ENCODE data around the gene GPR39.

The GPR39 gene

DNA sequence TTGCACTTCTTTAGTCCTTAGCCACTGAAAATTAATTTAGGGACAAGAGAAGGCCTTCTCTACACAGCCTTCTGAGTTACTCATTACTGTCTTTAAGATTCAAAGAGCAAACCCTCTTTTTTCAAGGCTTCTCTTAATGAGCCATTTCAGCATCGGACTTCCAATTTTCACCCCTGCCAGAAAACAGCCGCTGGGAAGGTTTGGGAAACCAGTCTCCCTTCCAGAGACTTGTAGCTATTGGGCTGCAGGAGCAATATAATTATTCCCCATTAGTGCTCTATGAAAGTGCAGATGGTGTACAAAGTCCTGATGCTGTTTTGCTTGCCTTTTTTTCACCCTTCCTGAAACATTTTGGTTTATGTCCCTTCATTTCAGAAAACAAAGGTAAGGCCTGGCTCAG, 79.3 kb downstream of the GPR39 start:
- H3K27me3 ChIP-seq (ENCODE audit: control insufficient read depth, low read length): no peaks in the 10 kb centered on the region

DNA sequence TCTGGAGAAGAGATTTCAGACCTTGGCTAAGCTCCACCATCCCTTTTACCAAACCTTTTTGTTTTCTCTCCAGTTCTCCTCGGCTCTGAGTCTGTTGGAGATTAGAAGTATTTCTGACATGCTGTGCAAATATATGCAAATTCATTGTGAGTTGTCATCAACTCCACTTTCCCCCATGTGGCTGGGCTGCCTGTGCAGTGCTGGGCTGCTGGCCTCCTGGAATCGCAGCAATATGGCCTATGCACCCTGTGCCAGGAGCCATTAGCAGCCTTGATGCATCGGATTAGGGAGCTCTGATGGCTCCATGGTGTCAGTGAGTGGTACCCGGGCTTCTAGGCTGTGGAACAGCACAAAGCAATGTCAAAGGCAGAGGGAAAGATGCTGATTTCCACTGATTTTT, 80.0 kb downstream of the GPR39 start:
- no peaks in the 10 kb centered on the region for H3K27me3 ChIP-seq (ENCODE audit: control insufficient read depth, low read length)
- no peaks in the 10 kb centered on the region for H4K20me1 ChIP-seq (ENCODE audit: control insufficient read depth, insufficient read depth, low read depth, low read length)
- no peaks in the 10 kb centered on the region for H3F3A ChIP-seq (ENCODE audit: control insufficient read depth, insufficient read depth)
- H3K79me2 ChIP-seq (ENCODE audit: control insufficient read depth, low read length): no peaks in the 10 kb centered on the region
- TF ChIP-seq EZH2phosphoT487 (IDR thresholded peaks at IDR 0.05; ENCODE audit: borderline replicate concordance, low read length): no peak
- TF ChIP-seq, protein P1, sequence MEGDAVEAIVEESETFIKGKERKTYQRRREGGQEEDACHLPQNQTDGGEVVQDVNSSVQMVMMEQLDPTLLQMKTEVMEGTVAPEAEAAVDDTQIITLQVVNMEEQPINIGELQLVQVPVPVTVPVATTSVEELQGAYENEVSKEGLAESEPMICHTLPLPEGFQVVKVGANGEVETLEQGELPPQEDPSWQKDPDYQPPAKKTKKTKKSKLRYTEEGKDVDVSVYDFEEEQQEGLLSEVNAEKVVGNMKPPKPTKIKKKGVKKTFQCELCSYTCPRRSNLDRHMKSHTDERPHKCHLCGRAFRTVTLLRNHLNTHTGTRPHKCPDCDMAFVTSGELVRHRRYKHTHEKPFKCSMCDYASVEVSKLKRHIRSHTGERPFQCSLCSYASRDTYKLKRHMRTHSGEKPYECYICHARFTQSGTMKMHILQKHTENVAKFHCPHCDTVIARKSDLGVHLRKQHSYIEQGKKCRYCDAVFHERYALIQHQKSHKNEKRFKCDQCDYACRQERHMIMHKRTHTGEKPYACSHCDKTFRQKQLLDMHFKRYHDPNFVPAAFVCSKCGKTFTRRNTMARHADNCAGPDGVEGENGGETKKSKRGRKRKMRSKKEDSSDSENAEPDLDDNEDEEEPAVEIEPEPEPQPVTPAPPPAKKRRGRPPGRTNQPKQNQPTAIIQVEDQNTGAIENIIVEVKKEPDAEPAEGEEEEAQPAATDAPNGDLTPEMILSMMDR (IDR thresholded peaks at IDR 0.05; ENCODE audit: low read depth, low read length, poor library complexity, severe bottlenecking): no peak
- H3K4me3 ChIP-seq (ENCODE audit: low read length): no peak overlapping the region
- H3K9me2 ChIP-seq (replicated peaks; ENCODE audit: control insufficient read depth, low read length): no peaks in the 10 kb centered on the region
- H3K4me2 ChIP-seq (ENCODE audit: low read length): no peak overlapping the region
- H3K27ac ChIP-seq (ENCODE audit: low read depth, low read length): no peak overlapping the region
- H3K4me1 ChIP-seq (ENCODE audit: control insufficient read depth, low read length): no peaks in the 10 kb centered on the region
- no peaks in the 10 kb centered on the region for H3K9me3 ChIP-seq (ENCODE audit: control insufficient read depth, insufficient read depth, low read length)
- no peaks in the 10 kb centered on the region for H3K36me3 ChIP-seq (ENCODE audit: control insufficient read depth, low read length)

More for the DNA sequence above, 79.3 kb downstream of the GPR39 start:
- no peaks in the 10 kb centered on the region for H3K4me1 ChIP-seq (ENCODE audit: control insufficient read depth, low read length)
- no peaks in the 10 kb centered on the region for H4K20me1 ChIP-seq (ENCODE audit: control insufficient read depth, insufficient read depth, low read depth, low read length)
- no peaks in the 10 kb centered on the region for H3K79me2 ChIP-seq (ENCODE audit: control insufficient read depth, low read length)
- H3K36me3 ChIP-seq (ENCODE audit: control insufficient read depth, low read length): no peaks in the 10 kb centered on the region
- no peak overlapping the region for H3K4me2 ChIP-seq (ENCODE audit: low read length)
- H3K27ac ChIP-seq (ENCODE audit: low read depth, low read length): no peak overlapping the region
- TF ChIP-seq, protein P1 (IDR thresholded peaks at IDR 0.05; ENCODE audit: low read depth, low read length, poor library complexity, severe bottlenecking): no peak
- no peak for TF ChIP-seq EZH2phosphoT487 (IDR thresholded peaks at IDR 0.05; ENCODE audit: borderline replicate concordance, low read length)
- H3K9me2 ChIP-seq (replicated peaks; ENCODE audit: control insufficient read depth, low read length): no peaks in the 10 kb centered on the region
- no peak overlapping the region for H3K4me3 ChIP-seq (ENCODE audit: low read length)
- no peaks in the 10 kb centered on the region for H3K9me3 ChIP-seq (ENCODE audit: control insufficient read depth, insufficient read depth, low read length)
- no peaks in the 10 kb centered on the region for H3F3A ChIP-seq (ENCODE audit: control insufficient read depth, insufficient read depth)

DNA sequence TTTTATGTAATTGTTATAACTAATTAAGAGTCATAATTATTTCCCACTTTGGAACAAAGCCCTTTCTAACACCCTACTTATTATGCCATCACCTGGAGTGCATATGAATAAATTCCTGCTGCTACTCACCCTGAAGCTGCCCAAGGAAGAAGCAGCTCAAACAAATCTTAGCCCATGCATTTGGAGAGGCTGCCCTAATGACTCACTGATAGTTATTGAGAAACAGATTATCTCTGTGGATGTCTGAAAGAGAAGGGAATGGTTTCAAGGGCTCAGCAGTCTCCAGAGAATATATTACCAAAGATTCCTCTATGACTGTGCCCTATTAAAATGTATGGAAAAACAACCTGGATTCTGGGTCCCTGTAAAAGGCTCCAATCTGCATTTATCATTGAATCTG, 81.0 kb downstream of the GPR39 start:
- H3K27me3 ChIP-seq (ENCODE audit: control insufficient read depth, low read length): no peaks in the 10 kb centered on the region
- H4K20me1 ChIP-seq (ENCODE audit: control insufficient read depth, insufficient read depth, low read depth, low read length): no peaks in the 10 kb centered on the region
- no peaks in the 10 kb centered on the region for H3F3A ChIP-seq (ENCODE audit: control insufficient read depth, insufficient read depth)
- H3K27ac ChIP-seq (ENCODE audit: low read depth, low read length): no peak overlapping the region
- H3K4me1 ChIP-seq (ENCODE audit: control insufficient read depth, low read length): no peaks in the 10 kb centered on the region
- H3K36me3 ChIP-seq (ENCODE audit: control insufficient read depth, low read length): no peaks in the 10 kb centered on the region
- no peak overlapping the region for H3K4me2 ChIP-seq (ENCODE audit: low read length)
- no peaks in the 10 kb centered on the region for H3K9me2 ChIP-seq (replicated peaks; ENCODE audit: control insufficient read depth, low read length)
- H3K79me2 ChIP-seq (ENCODE audit: control insufficient read depth, low read length): no peaks in the 10 kb centered on the region
- TF ChIP-seq EZH2phosphoT487 (IDR thresholded peaks at IDR 0.05; ENCODE audit: borderline replicate concordance, low read length): no peak
- TF ChIP-seq, protein P1 (IDR thresholded peaks at IDR 0.05; ENCODE audit: low read depth, low read length, poor library complexity, severe bottlenecking): no peak
- H3K4me3 ChIP-seq (ENCODE audit: low read length): no peak overlapping the region
- H3K9me3 ChIP-seq (ENCODE audit: control insufficient read depth, insufficient read depth, low read length): no peaks in the 10 kb centered on the region

DNA sequence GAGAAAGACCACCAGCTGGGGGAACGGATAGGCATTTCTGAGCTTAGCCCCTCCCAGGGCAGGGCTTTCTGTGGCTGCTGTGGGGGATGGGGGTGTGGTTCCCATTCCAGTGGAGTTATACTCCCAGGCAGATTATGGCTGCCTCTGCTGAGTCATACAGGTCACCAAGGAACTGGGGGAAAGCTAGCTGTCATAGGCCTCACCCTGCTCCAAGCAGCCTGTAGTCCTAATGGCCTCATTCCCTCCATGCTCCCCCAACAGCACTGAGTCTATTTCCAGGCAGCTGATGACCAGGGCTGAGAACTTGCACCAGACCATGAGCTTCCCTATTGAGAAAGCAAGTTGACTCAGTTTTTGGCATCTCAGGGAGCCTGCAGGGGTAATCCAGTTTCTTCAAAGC, 87.1 kb downstream of the GPR39 start:
- no peaks in the 10 kb centered on the region for H3K79me2 ChIP-seq (ENCODE audit: control insufficient read depth, low read length)
- no peak overlapping the region for H3K4me3 ChIP-seq (ENCODE audit: low read length)
- no peaks in the 10 kb centered on the region for H3K27me3 ChIP-seq (ENCODE audit: control insufficient read depth, low read length)
- no peaks in the 10 kb centered on the region for H3K36me3 ChIP-seq (ENCODE audit: control insufficient read depth, low read length)
- TF ChIP-seq, protein P1 (IDR thresholded peaks at IDR 0.05; ENCODE audit: low read depth, low read length, poor library complexity, severe bottlenecking): no peak
- no peak for TF ChIP-seq EZH2phosphoT487 (IDR thresholded peaks at IDR 0.05; ENCODE audit: borderline replicate concordance, low read length)
- H3K27ac ChIP-seq (ENCODE audit: low read depth, low read length): no peak overlapping the region
- no peaks in the 10 kb centered on the region for H3K9me2 ChIP-seq (replicated peaks; ENCODE audit: control insufficient read depth, low read length)
- H3F3A ChIP-seq (ENCODE audit: control insufficient read depth, insufficient read depth): no peaks in the 10 kb centered on the region
- no peaks in the 10 kb centered on the region for H4K20me1 ChIP-seq (ENCODE audit: control insufficient read depth, insufficient read depth, low read depth, low read length)
- H3K4me2 ChIP-seq (ENCODE audit: low read length): no peak overlapping the region
- H3K9me3 ChIP-seq (ENCODE audit: control insufficient read depth, insufficient read depth, low read length): no peaks in the 10 kb centered on the region
- H3K4me1 ChIP-seq (ENCODE audit: control insufficient read depth, low read length): no peaks in the 10 kb centered on the region
